Neuronal stem cell (in vitro differentiated cells): ENCODE results near the gene ATAT1.
A peak's percentile ranks its signal among the peaks of the same experiment; 100 is the strongest.

Source experiments
- DNase-seq: peaks from one replicate; pipeline ENCODE4 v3.0.0-alpha.2; 2013; ENCODE audit warnings: low spot score
- H2AFZ ChIP-seq: one replicate; pipeline ENCODE4 v1.6.1; 2013; ENCODE audit warnings: mild to moderate bottlenecking, low read length, inconsistent platforms
- H2AK5ac ChIP-seq: 2 replicates; pipeline ENCODE4 v1.6.1; 2013; ENCODE audit warnings: low read depth, mild to moderate bottlenecking, inconsistent platforms, low read length, moderate library complexity, mixed read lengths
- H2BK120ac ChIP-seq: 2 replicates; pipeline ENCODE4 v1.6.1; 2013; ENCODE audit warnings: low read depth, mild to moderate bottlenecking, inconsistent platforms, low read length, moderate library complexity, mixed read lengths
- H2BK12ac ChIP-seq: one replicate; pipeline ENCODE4 v1.6.1; 2013; ENCODE audit warnings: low read length, inconsistent platforms
- H2BK15ac ChIP-seq: 2 replicates; pipeline ENCODE4 v1.6.1; 2013; ENCODE audit warnings: mild to moderate bottlenecking, low read length, inconsistent platforms, mixed read lengths
- H2BK5ac ChIP-seq: one replicate; pipeline ENCODE4 v1.6.1; 2013; ENCODE audit warnings: inconsistent platforms, mild to moderate bottlenecking, low read length, moderate library complexity
- H3K14ac ChIP-seq: one replicate; pipeline ENCODE4 v1.6.1; 2013; ENCODE audit warnings: low read length, inconsistent platforms
- H3K18ac ChIP-seq: 2 replicates; pipeline ENCODE4 v1.6.1; 2013; ENCODE audit warnings: low read length, inconsistent platforms
- H3K23ac ChIP-seq: 2 replicates; pipeline ENCODE4 v1.6.1; 2013; ENCODE audit warnings: low read depth, mild to moderate bottlenecking, mixed read lengths, low read length, inconsistent platforms; ENCODE audit not compliant: poor library complexity
- H3K27ac ChIP-seq: replicated peaks from 3 replicates; pipeline ENCODE4 v1.5.1; 2013; ENCODE audit warnings: low read length, inconsistent platforms
- H3K27me3 ChIP-seq, 3 experiments: 2 replicates each; pipeline ENCODE4 v1.6.1; 2013; ENCODE audit warnings: low read length in 3 of 3, mild to moderate bottlenecking in 2 of 3, inconsistent platforms in 1 of 3, low read depth in 1 of 3, mixed read lengths in 1 of 3, moderate library complexity in 1 of 3; ENCODE audit not compliant: control insufficient read depth in 3 of 3, insufficient read depth in 3 of 3
- H3K36me3 ChIP-seq, 2 donors: replicated peaks in 1 of 2; 2 replicates each; pipeline ENCODE4 v1.6.1; 2013; ENCODE audit warnings: low read length in 2 of 2; ENCODE audit not compliant: control insufficient read depth in 2 of 2, insufficient read depth in 2 of 2
- H3K4ac ChIP-seq: 2 replicates; pipeline ENCODE4 v1.6.1; 2013; ENCODE audit warnings: inconsistent platforms, mild to moderate bottlenecking, low read length, moderate library complexity
- H3K4me1 ChIP-seq, 2 donors: 1 replicate in 1 of 2; 2 replicates in 1 of 2; pipeline ENCODE4 v1.6.1; 2013; ENCODE audit warnings: low read length in 2 of 2, low read depth in 1 of 2; ENCODE audit not compliant: control insufficient read depth in 2 of 2, insufficient read depth in 1 of 2
- H3K4me2 ChIP-seq: one replicate; pipeline ENCODE4 v1.6.1; 2013; ENCODE audit warnings: mild to moderate bottlenecking, low read length, inconsistent platforms; ENCODE audit not compliant: insufficient read depth, poor library complexity, severe bottlenecking
- H3K4me3 ChIP-seq, 2 donors: 2 replicates each; pipeline ENCODE4 v1.5.1; 2013; ENCODE audit warnings: low read length in 2 of 2, mild to moderate bottlenecking in 2 of 2, inconsistent platforms in 1 of 2, moderate library complexity in 1 of 2
- H3K79me1 ChIP-seq: one replicate; pipeline ENCODE4 v1.6.1; 2013; ENCODE audit warnings: low read depth, mild to moderate bottlenecking, inconsistent platforms, low read length, moderate library complexity
- H3K9ac ChIP-seq: one replicate; pipeline ENCODE4 v1.6.1; 2013; ENCODE audit warnings: mild to moderate bottlenecking, low read depth, low read length, inconsistent platforms; ENCODE audit not compliant: poor library complexity
- H3K9me3 ChIP-seq, 2 donors: replicated peaks in 1 of 2; 2 replicates each; pipeline versions ENCODE3 to v1.6.1; 2013; ENCODE audit warnings: low read length in 2 of 2, mild to moderate bottlenecking in 2 of 2, inconsistent platforms in 1 of 2, low read depth in 1 of 2, mixed read lengths in 1 of 2, moderate library complexity in 1 of 2; ENCODE audit not compliant: control insufficient read depth in 2 of 2, insufficient read depth in 1 of 2
- H4K8ac ChIP-seq: one replicate; pipeline ENCODE4 v1.6.1; 2013; ENCODE audit warnings: low read depth, mild to moderate bottlenecking, inconsistent platforms, low read length, moderate library complexity
- H4K91ac ChIP-seq: one replicate; pipeline ENCODE4 v1.6.1; 2013; ENCODE audit warnings: low read length, low read depth, mild to moderate bottlenecking, inconsistent platforms; ENCODE audit not compliant: poor library complexity
- WGBS, 2 donors: extraction: QIAGEN DNeasy Blood & Tissue Kit; methylation state at CpG; one replicate each; pipeline ENCODE4 v1.1.7; 2013; ENCODE audit warnings: missing lambda C conversion rate in 2 of 2, mixed read lengths in 1 of 2; ENCODE audit not compliant: insufficient read length in 2 of 2, insufficient replicate concordance in 1 of 2; ENCODE audit errors: extremely low coverage in 2 of 2; 5-methylcytosine and 5-hydroxymethylcytosine counted together

The ATAT1 gene

DNA sequence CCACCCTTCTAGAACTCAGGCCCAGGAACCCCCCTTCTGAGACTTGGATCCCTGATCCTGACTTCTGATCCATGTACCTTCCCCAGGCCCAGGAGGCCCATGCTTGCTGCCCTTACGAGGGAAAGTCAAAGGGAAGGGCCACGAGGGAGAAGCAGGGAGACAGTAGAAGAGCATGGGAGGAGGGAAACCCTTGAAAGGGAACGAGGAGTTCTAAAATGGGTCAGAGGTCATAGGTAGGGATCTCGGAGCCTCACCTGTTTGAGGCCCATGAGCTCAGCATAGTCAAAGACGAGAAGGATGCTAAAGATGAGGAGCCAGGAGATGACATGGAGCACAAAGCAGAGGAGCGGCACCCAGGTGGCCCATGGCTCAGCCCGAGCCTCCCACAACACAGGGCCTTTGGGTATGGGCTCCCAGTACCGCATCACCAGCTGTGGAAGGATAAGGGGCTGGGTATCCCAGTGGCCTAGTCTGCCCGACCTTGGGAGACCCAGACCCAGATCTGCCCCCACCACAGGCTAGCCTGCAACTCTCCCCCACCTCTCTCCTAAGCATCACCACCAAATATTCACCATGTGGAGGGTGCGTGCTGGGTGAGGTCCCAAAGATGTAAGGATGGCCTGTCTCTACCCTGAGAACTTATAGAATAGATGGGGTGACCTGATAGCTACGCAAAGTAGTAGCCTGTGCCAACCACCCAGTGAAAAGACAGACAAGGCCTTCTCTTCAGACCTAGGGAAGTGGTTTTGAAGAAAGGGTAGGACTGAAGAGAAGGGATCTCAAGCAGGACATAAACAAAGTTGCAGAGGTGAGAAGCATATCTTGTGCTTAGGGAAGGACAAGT is 62.6 kb downstream of the ATAT1 start:
- H3K9ac ChIP-seq = no peak overlapping the region
- no peaks in the 10 kb centered on the region for H3K27me3 ChIP-seq
- H3K4ac ChIP-seq = no peak overlapping the region
- peak overlapping the region; percentile 18 for H2BK12ac ChIP-seq
- no CpG with 5 or more reads among the region's 11 CpGs for WGBS, 2 donors
- H4K8ac ChIP-seq = no peak overlapping the region
- H2BK5ac ChIP-seq = no peak overlapping the region
- no peak overlapping the region for H2AFZ ChIP-seq
- no peak overlapping the region for H3K4me2 ChIP-seq
- H3K9me3 ChIP-seq = no peaks in the 10 kb centered on the region
- peak overlapping the region in 1 of 2 donors; percentile 97 for H3K4me3 ChIP-seq
- no peak for DNase-seq
- H4K91ac ChIP-seq = no peak overlapping the region
- peak overlapping the region; percentile 41 for H2BK15ac ChIP-seq
- H3K79me1 ChIP-seq = peaks cover 9% of the 10 kb centered on the region
- peaks cover 2 to 29% of the 10 kb centered on the region in 2 donors for H3K36me3 ChIP-seq
- no peak overlapping the region for H2BK120ac ChIP-seq
- H3K27ac ChIP-seq = no peak overlapping the region
- peak overlapping the region; percentile 91 for H2AK5ac ChIP-seq
- no peak overlapping the region for H3K14ac ChIP-seq
- H3K4me1 ChIP-seq = peaks cover 37 to 45% of the 10 kb centered on the region in 2 donors
- peak overlapping the region; percentile 32 for H3K18ac ChIP-seq
- H3K23ac ChIP-seq = no peak overlapping the region

DNA sequence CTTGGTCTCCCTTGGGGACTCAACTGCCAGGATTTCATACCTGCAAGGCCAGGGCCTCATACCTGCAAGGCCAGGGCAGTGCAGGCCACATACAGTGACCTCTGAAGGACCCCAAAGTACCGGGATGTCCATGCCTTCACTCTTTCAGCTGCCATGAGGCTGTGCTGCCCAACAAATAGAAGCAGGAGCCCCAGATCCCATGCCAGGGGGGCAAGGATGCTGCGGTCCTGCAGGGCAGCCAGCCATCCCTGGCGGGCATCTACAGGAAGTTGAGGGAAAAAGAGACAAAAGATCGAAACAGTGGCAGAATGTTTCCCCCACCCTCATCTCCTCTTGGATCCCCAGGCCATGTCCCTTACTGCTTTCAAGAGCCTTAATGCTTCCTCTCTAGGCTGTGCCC is 63.3 kb downstream of the ATAT1 start:
- Histone ChIP-seq H3K4me3 (peak overlapping the region; percentile 88 to 97), H3K23ac (no peak overlapping the region), H3K79me1 (peaks cover 9% of the 10 kb centered on the region), H2AK5ac (peak overlapping the region; percentile 41), H3K4ac (peak overlapping the region; percentile 27), H3K14ac (peak overlapping the region; percentile 49), H2AFZ (peak overlapping the region; percentile 98), H3K9me3 (no peaks in the 10 kb centered on the region), H2BK5ac (peak overlapping the region; percentile 50), H4K8ac (no peak overlapping the region), H3K18ac (peak overlapping the region; percentile 39), H2BK120ac (no peak overlapping the region), H3K4me1 (peaks cover 32 to 40% of the 10 kb centered on the region in 2 donors), H3K27me3 (no peaks in the 10 kb centered on the region), H3K4me2 (peak overlapping the region; percentile 73), H3K9ac (peak overlapping the region; percentile 75), H3K36me3 (peaks cover 2 to 25% of the 10 kb centered on the region in 2 donors), H2BK15ac (no peak overlapping the region), H3K27ac (peak overlapping the region; percentile 99), H2BK12ac (no peak overlapping the region), H4K91ac (no peak overlapping the region)
- no CpG with 5 or more reads among the region's 4 CpGs for WGBS, 2 donors
- no peak for DNase-seq

DNA sequence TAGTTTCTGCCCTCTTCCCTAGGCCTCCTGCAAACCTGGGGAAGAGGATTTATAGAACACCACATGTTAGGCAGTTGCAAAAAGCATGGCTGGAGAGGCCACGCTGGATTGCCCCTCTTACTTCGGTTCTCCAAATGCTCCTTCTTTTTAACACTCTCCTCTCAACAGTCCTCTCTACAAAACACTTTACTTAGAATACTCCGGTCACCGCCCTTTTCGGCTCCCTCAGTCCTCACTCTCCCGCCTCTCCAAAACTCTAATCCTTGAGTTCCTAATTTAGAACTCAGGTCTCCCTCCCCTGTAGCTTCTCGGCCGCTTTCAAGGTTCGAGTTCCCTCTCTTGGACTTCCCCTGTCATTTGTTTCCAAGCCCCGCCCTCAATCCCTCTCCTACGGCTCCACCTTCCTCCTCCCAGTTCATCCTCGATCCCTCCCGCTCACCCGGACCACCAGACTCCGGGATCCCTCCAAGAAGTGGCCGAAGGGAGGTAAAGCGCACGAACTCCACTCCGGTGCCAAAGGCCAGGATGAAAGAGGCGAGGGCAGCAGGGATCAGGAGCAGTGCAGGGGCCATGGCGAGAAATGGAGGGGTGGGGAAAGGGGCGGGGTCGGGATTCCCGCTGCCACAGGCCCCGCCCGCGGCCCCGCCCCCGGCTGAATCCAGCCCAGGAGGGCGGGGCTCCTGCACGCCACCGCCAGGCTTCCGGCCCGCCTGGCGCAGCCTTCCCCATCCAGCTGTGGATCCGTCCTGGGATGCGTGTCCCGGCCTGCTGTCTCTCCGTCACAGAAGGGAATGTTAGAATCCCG is 63.9 kb downstream of the ATAT1 start, which contains the start of gene NRM:
Gene NRM (minus strand): TSS at position 582 of the 805 bp plus-strand sequence. CDS start 10 bp downstream, at position 572.
- Histone ChIP-seq H2BK12ac (peak within 1 kb of the TSS; percentile 82), H4K8ac (no peak within 1 kb of the TSS), H3K14ac (peak within 1 kb of the TSS; percentile 49), H3K79me1 (peaks cover 9% of the 10 kb centered on the region), H2BK15ac (no peak within 1 kb of the TSS), H3K27ac (peak within 1 kb of the TSS; percentile 99), H3K9ac (peak within 1 kb of the TSS; percentile 90), H3K4me2 (peak within 1 kb of the TSS; percentile 73), H3K4me1 (peaks cover 27 to 34% of the 10 kb centered on the region in 2 donors), H3K18ac (peak within 1 kb of the TSS; percentile 98), H3K9me3 (no peaks in the 10 kb centered on the region), H2BK120ac (no peak within 1 kb of the TSS), H3K27me3 (no peaks in the 10 kb centered on the region), H3K4me3 (peak within 1 kb of the TSS; percentile 88 to 97), H3K4ac (peak within 1 kb of the TSS; percentile 27), H2BK5ac (peak within 1 kb of the TSS; percentile 85), H3K36me3 (peaks cover 2 to 18% of the 10 kb centered on the region in 2 donors), H2AFZ (peak within 1 kb of the TSS; percentile 98), H2AK5ac (peak within 1 kb of the TSS; percentile 41), H4K91ac (no peak within 1 kb of the TSS), H3K23ac (no peak within 1 kb of the TSS)
- DNase-seq = peak; percentile 86
- no CpG with 5 or more reads among the region's 40 CpGs for WGBS, 2 donors
